Astrocyte of the hippocampus (primary cell): ENCODE data around the gene WDR26.
"Not testable (repeated sequence)": the region's sequence is repeated elsewhere in the genome, so short reads cannot be mapped to it uniquely, and the experiment has no call there.

ENCODE experiments used
- DNase-seq: peaks from one replicate; pipeline ENCODE4 v3.0.0; 2011; ENCODE audit warnings: low read depth, low spot score

Gene WDR26

DNA sequence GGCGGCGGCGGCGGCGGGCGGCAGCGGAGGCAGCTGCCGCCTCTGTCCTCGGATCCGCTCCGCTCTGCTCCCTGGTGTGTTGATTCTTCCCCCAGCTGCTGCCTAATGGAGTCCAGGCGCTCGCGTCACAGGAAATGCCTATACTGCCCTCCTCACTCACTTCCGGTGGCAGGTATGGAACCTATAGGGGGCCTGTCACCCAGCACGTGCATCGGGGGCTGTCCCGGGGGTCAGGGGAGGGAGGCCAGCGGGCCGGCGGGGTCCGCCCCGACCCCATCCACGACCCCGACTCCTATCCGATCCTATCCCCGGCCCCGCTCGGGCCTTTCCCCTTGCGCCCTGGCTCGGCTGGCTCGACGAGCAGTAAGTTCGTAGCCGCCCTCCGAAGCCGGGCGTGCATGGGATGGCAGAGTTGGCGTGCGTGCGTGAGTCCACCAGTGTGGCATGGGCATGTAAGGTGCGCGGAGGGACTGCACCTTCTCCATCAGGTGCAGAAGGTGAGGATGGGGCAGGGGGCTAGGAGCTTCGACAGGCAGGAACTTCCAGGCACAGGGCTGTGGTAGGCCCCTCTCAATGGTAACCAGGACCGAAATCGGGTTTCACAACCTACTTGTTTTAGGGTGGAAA lies at the start of gene WDR26:
Gene WDR26 (minus strand): TSS at position 107 of the 627 bp plus-strand sequence.
- DNase-seq = peak; percentile 84

DNA sequence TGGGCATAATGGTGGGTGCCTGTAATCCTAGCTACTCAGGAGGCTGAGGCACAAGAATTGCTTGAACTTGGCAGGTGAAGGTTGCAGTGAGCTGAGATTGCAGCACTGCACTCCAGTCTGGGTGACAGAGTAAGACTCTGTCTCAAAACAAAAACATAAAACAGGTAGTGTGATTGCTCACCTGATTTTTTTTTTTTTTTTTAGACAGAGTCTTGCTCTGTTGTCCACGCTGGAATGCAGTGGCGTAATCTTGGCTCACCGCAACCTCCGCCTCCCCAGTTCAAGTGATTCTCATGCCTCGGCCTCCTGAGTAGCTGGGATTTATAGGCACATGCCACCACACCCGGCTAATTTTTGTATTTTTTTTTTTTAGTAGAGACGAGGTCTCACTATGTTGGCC lies 48.6 kb upstream of the WDR26 start:
- DNase-seq = not testable (repeated sequence)

DNA sequence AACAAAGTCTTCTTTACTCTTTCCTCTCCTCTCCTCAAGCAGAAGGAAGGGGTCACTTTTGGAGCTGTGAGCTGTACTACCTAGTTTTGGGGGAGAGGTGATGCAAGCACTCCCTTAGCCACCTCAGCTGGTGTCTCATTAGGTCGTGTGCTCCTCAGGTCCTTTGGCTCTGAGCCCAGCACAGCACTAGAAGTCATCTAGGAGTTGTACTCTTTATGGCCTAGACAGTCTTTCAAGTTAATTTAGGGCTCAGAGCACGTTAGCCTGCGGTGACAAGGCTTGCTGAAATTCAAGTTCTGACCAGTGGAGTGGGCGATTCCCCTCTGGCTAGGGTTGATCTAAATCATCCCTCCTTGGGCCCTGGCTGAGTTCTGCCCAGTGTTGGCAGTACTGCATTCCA lies 48.0 kb upstream of the WDR26 start:
- DNase-seq = no peak

DNA sequence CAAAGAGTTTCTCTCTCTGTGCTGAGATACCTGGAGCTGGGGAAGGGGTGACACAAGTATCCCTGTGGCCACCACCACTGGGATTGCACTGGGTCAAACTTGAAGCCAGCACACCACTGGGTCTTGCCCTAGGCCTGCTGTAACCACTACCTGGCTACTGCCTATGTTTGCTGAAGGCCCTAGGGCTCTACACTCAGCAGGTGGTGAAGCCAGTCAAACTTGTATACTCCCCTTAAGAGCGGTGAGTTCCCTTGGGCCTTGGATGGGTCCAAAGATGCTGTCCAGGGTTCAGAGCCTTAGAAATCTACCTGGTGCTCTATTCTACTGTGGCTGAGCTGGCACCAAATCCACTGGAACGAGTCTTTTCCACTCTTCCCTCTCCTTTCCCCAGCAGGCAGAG lies 47.0 kb upstream of the WDR26 start:
- DNase-seq = no peak

DNA sequence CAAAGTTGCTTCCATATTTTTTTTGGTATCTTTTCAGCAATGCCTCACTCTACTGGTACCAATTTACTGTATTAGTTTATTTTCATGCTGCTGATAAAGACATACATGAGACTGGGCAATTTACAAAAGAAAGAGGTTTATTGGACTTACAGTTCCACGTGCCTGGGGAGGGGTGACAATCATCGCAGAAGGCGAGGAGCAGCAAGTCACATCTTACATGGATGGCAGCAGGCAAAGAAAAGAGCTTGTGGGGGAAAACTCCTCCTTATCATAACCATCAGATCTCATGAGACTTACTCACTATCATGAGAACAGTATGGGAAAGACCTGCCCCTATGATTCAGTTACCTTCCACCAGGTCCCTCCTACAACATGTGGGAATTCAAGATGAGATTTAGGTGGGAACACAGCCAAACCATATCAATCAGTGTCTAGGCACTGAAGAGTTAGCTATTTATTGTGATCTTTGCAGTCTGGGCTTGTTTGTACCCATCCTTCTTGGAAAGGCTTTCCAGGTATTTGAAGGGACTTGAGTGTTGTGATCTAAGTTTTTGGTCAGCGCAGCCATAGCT lies 46.4 kb upstream of the WDR26 start:
- DNase-seq = not testable (repeated sequence)

GRCh38 chr1:224480200-224480599 lies 45.6 kb upstream of the WDR26 start:
- not testable (repeated sequence) for DNase-seq

DNA sequence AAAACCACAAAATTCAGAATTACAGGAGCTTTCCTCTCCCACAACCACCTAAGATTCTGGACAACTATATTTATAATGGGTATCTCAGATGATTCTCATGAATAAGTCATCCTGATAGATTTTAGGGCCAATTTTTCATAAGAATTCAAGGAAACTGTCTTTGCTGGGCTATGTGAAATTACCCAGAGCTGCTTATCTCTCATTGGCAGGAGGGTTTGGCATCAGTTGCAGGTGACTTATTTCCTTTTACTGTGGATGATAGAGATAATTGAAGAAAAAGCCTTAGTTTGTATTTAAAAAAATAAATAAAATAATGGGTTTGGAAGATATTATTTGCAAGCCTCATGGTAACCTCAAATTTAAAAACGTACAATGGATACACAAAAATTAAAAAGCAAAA lies 38.2 kb upstream of the WDR26 start:
- DNase-seq = no peak

GRCh38 chr1:224466154-224466553 lies 31.6 kb upstream of the WDR26 start:
- DNase-seq = no peak

- DNase-seq = no peak
Observed at GRCh38 chr1:224459966-224460365, 25.4 kb upstream of the WDR26 start.

DNA sequence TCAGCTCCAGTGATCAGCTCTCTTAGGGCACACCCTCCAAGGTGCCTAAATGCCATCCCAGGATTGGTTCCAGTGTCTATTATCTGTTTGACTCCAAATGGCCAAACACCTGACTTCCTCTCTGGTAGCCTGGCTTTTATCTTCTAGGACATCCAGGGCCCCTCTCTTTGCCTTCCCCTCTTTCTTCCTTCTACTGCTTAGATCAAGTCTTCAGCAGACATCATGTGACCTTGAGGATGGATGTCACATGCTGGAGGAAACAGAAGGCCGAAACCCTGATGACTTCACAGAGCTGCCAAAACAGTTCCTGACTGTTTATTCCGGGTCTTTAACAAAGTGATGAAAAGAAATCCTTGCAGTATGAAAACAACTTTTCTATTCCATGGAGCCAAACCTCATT lies 24.4 kb upstream of the WDR26 start:
- no peak for DNase-seq

DNA sequence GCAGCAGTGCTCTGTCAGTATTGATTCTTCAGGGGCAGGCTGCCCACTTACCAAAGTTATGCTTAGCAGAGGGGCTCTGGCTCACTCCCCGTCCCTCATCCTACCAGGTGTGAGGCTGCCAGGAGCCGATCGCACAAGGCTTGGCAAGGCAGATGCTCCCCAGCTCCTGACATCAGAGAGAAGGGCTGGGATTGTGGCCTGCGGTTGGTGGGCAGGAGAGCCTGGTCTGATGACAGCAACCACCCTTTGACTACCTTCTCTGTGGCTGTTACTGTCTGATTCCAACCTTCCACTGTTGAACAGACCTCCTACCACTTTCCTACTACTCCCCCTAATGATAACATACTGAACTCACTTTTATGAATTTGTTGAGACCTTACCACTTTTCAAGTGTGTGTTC lies 23.7 kb upstream of the WDR26 start:
- DNase-seq = no peak

- DNase-seq = no peak
Observed at GRCh38 chr1:224457782-224458144, 23.2 kb upstream of the WDR26 start.

DNA sequence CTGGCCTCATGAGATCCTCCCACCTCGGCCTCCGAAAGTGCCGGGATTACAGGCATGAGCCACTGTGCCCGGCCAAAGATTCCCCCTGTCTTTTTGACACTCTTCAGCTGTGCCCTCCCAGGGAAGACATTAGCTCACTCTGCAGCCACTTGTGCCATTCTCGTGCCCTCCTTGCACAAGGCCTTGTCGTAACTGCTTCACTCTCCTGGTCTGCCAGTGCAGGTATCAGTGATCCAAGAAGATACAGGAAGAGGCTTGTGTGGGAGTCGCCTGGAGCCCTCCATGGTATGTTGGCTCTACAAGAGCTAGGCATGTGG lies 22.0 kb upstream of the WDR26 start:
- DNase-seq = no peak

DNA sequence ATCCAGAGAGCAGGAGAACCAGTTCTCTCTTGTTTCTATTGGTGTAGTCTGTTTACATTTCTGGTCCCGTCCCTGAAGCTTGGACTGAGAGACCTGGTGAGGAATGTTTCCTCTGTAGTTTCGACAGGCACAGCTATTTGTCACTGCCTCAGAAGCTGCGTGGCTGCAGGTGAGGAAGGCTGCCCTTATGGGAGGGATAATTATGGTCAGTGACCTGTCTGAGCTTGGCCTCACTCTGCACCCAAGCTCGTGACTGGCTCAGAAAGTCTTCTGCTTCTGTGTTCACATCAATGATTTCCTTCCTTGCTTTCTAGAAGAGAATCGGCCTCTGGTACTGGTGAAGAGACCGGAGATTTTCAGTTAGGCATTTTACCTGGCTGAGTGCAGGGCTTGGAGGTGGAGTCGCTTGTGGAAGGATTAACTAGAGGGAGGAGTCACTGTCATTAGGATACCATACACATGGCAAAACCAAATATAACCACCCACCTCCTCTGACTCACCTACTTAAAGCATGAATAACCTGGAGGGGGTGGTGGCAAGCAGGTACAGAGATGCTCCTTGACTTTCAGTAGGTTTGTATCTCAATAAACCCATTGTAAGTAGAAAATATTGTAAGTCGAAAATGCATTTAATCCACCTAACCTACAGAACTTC lies 19.9 kb upstream of the WDR26 start:
- DNase-seq = no peak

GRCh38 chr1:224450561-224451350 lies 16.2 kb upstream of the WDR26 start:
- no peak for DNase-seq

GRCh38 chr1:224450159-224450558 lies 15.6 kb upstream of the WDR26 start:
- DNase-seq = no peak

GRCh38 chr1:224448453-224449017 lies 13.9 kb upstream of the WDR26 start:
- DNase-seq = no peak

DNA sequence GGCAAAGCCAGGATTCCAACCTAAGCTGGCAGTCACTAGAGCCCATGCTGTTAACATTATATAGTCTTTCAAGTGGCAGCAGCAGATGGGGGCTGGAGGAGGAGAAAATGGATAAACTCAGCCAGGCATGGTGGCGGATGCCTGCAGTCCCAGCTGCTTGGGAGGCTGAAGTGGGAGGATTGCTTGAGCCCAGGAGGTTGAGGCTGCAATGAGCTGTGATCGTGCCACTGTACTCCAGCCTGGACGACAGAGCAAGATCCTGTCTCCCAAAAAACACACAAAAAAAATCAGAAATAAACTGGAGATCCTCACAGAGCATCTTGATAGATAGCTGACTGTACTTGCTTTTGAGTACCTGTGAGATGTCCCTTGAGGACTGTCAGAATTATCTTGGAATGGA lies 13.4 kb upstream of the WDR26 start:
- no peak for DNase-seq

- peak; percentile 80 for DNase-seq
Observed at GRCh38 chr1:224447251-224447650, 12.7 kb upstream of the WDR26 start.

GRCh38 chr1:224438989-224439388 lies 4.4 kb upstream of the WDR26 start:
- peak; percentile 39 for DNase-seq

DNA sequence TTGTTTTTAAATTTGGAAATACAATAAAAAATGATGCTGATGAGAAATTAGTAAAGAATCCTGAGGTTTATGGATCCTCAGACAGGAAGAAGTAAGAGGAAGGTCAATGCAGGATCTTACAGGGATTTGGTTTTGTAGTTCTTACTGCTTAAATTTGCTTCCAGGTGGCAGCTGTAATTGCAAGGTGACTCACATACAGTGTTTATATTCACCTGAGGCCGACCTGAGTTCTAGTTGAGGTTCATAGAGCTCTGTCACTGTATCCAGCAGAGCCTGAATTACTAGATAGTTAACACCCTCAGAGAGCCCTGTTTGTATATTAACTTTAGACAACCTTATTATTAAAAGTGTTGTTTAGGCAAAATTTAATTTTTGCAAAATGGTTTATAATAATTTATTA lies 1.4 kb upstream of the WDR26 start:
- DNase-seq = no peak

DNA sequence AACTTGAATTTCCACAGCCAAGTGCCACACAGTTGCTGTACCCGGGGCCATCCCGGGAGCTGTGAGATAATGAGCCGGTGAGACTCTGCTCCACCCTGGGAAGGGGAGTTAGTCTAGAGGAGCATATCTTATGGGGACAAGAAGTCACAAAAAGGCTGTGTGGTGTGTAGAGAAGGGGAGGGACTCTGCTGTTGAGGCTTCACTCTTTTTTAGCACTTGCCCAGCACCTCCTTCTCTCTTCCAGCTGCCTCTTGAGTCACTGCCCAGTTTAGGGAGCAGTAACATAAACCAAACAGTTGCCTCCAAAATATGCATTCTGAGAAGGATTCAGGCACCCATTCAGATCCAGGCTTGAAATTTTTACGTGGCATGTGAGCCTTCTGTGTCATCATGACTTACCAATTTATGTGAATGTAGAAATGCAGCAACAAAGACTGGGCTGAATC lies 744 bp upstream of the WDR26 start:
- peak; percentile 48 for DNase-seq
